Measurements from ENCODE around the gene HOXA11.

The HOXA11 gene

GRCh38 chr7:27181795-27182275, 3.2 kb downstream of the HOXA11 start:
- Histone ChIP-seq H3K27me3 (ENCODE audit: insufficient read depth, low read depth) (peaks cover 6% of the 10 kb centered on the region; the same call in 1 of the 2 replicates), H3K4me3 (IDR thresholded peaks at IDR 0.05; ENCODE audit: insufficient read depth, low read depth, low read length) (no peak overlapping the region), H3K27ac (no peak overlapping the region), H3K9ac (no peak overlapping the region), H2AFZ (ENCODE audit: low read depth) (no peak overlapping the region), H3K79me2 (ENCODE audit: insufficient read depth, low read depth) (no peaks in the 10 kb centered on the region), H4K20me1 (ENCODE audit: insufficient read depth) (no peaks in the 10 kb centered on the region), H3K36me3 (ENCODE audit: insufficient read depth) (no peaks in the 10 kb centered on the region), H3K4me1 (ENCODE audit: low read depth, poor library complexity, severe bottlenecking) (no peaks in the 10 kb centered on the region), H3K4me2 (no peak overlapping the region)
- no peak for TF ChIP-seq CTCF (conservative IDR thresholded peaks at IDR 0.05; ENCODE audit: low read depth, low read length)

GRCh38 chr7:27180431-27181420, 4.3 kb downstream of the HOXA11 start:
- Histone ChIP-seq H3K9ac (no peak overlapping the region), H3K4me3 (IDR thresholded peaks at IDR 0.05; ENCODE audit: insufficient read depth, low read depth, low read length) (no peak overlapping the region), H3K27me3 (ENCODE audit: insufficient read depth, low read depth) (no peaks in the 10 kb centered on the region), H3K79me2 (ENCODE audit: insufficient read depth, low read depth) (no peaks in the 10 kb centered on the region), H4K20me1 (ENCODE audit: insufficient read depth) (no peaks in the 10 kb centered on the region), H3K4me2 (no peak overlapping the region), H3K4me1 (ENCODE audit: low read depth, poor library complexity, severe bottlenecking) (no peaks in the 10 kb centered on the region), H2AFZ (ENCODE audit: low read depth) (no peak overlapping the region), H3K27ac (no peak overlapping the region), H3K36me3 (ENCODE audit: insufficient read depth) (no peaks in the 10 kb centered on the region)
- no peak for TF ChIP-seq CTCF (conservative IDR thresholded peaks at IDR 0.05; ENCODE audit: low read depth, low read length)

- 0 out of 2 replicates have a peak overlapping the region, but pooled peaks have one; percentile 22 for H3K4me2 ChIP-seq
- H3K79me2 ChIP-seq (ENCODE audit: insufficient read depth, low read depth), result no peaks in the 10 kb centered on the region
- no peaks in the 10 kb centered on the region for H3K4me1 ChIP-seq (ENCODE audit: low read depth, poor library complexity, severe bottlenecking)
- peak; percentile 89 for TF ChIP-seq CTCF (conservative IDR thresholded peaks at IDR 0.05; ENCODE audit: low read depth, low read length)
- no peaks in the 10 kb centered on the region for H4K20me1 ChIP-seq (ENCODE audit: insufficient read depth)
- no peak overlapping the region for H3K4me3 ChIP-seq (IDR thresholded peaks at IDR 0.05; ENCODE audit: insufficient read depth, low read depth, low read length)
- H3K27ac ChIP-seq, result no peak overlapping the region
- no peak overlapping the region for H3K9ac ChIP-seq
- no peaks in the 10 kb centered on the region for H3K27me3 ChIP-seq (ENCODE audit: insufficient read depth, low read depth)
- peak overlapping the region; percentile 29; the same call in 1 of the 2 replicates for H2AFZ ChIP-seq (ENCODE audit: low read depth)
- no peaks in the 10 kb centered on the region for H3K36me3 ChIP-seq (ENCODE audit: insufficient read depth)
Measured at GRCh38 chr7:27179503-27180430, 5.3 kb downstream of the HOXA11 start.

GRCh38 chr7:27179030-27179429, 6.0 kb downstream of the HOXA11 start:
- Histone ChIP-seq H3K4me2 (no peak overlapping the region), H3K27ac (no peak overlapping the region), H3K9ac (no peak overlapping the region), H3K4me1 (ENCODE audit: low read depth, poor library complexity, severe bottlenecking) (no peaks in the 10 kb centered on the region), H3K79me2 (ENCODE audit: insufficient read depth, low read depth) (no peaks in the 10 kb centered on the region), H3K36me3 (ENCODE audit: insufficient read depth) (no peaks in the 10 kb centered on the region), H3K27me3 (ENCODE audit: insufficient read depth, low read depth) (no peaks in the 10 kb centered on the region), H4K20me1 (ENCODE audit: insufficient read depth) (no peaks in the 10 kb centered on the region), H2AFZ (ENCODE audit: low read depth) (no peak overlapping the region), H3K4me3 (IDR thresholded peaks at IDR 0.05; ENCODE audit: insufficient read depth, low read depth, low read length) (no peak overlapping the region)
- TF ChIP-seq CTCF (conservative IDR thresholded peaks at IDR 0.05; ENCODE audit: low read depth, low read length), result no peak

Measured in KMS-11 (cell line).